ENCODE results near the gene ADAMTS17. TPM values are rescaled to one million over a fixed set of nuclear protein-coding genes. Genes with fewer than 3 reads are reported as not detected.

Gene ADAMTS17
- total RNA-seq, 4 donors from 2014 or later = 7.2 to 15.1 (median 8.9) TPM

DNA sequence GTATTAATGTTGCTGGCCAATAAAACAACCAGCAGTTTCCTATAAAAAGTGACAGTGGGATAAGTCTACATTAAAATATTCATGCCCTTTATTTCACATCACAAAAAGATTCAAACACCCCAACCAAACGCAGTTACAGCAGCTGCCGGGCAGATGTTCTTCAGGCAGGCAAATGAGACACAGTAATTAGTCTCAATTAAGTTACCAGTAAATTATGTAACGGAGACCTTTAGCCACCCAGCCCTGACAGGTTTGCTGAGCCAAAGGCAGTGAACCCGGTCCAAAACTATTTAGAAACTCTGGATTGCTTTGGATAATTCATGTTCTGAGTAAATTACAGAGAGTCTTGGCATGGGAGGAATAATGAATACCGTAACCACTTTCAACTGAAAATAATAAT, 319.4 kb downstream of the ADAMTS17 start:
- no peaks in the 10 kb centered on the region for H3K4me1 ChIP-seq
- H3K9me3 ChIP-seq = no peaks in the 10 kb centered on the region
- no peaks in the 10 kb centered on the region for H3K36me3 ChIP-seq
- H3K27ac ChIP-seq = no peak overlapping the region
- H3K27me3 ChIP-seq = no peaks in the 10 kb centered on the region
- H3K4me3 ChIP-seq = no peak overlapping the region
- no peak for DNase-seq
- TF ChIP-seq, protein P1, sequence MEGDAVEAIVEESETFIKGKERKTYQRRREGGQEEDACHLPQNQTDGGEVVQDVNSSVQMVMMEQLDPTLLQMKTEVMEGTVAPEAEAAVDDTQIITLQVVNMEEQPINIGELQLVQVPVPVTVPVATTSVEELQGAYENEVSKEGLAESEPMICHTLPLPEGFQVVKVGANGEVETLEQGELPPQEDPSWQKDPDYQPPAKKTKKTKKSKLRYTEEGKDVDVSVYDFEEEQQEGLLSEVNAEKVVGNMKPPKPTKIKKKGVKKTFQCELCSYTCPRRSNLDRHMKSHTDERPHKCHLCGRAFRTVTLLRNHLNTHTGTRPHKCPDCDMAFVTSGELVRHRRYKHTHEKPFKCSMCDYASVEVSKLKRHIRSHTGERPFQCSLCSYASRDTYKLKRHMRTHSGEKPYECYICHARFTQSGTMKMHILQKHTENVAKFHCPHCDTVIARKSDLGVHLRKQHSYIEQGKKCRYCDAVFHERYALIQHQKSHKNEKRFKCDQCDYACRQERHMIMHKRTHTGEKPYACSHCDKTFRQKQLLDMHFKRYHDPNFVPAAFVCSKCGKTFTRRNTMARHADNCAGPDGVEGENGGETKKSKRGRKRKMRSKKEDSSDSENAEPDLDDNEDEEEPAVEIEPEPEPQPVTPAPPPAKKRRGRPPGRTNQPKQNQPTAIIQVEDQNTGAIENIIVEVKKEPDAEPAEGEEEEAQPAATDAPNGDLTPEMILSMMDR (IDR thresholded peaks at IDR 0.05) = no peak
- TF ChIP-seq POLR2A (IDR thresholded peaks at IDR 0.05) = no peak

DNA sequence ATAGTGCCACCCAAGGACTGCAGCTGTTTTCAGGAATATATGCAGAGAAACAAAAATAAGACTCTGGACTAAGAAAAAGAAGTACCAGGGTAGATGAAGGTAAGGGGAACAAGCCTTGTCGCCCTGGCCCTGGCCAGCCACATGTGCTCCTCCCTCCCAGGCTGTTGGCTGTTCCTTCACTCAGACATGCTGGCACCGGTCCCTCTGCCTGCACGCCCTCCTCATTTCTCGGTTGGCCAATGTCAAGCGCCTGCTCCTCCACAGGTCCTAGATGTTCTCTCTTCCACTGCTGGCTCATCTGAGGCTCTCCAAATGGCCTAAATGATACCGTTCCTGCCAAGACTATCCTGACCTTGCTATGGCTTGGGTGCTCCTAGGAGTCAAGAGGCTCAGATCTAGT, 320.1 kb downstream of the ADAMTS17 start:
- Histone ChIP-seq H3K27ac (no peak overlapping the region), H3K4me1 (no peaks in the 10 kb centered on the region), H3K27me3 (no peaks in the 10 kb centered on the region), H3K9me3 (no peaks in the 10 kb centered on the region), H3K36me3 (no peaks in the 10 kb centered on the region), H3K4me3 (no peak overlapping the region)
- DNase-seq = no peak
- TF ChIP-seq POLR2A (IDR thresholded peaks at IDR 0.05) = no peak
- TF ChIP-seq, protein P1 (IDR thresholded peaks at IDR 0.05) = no peak

DNA sequence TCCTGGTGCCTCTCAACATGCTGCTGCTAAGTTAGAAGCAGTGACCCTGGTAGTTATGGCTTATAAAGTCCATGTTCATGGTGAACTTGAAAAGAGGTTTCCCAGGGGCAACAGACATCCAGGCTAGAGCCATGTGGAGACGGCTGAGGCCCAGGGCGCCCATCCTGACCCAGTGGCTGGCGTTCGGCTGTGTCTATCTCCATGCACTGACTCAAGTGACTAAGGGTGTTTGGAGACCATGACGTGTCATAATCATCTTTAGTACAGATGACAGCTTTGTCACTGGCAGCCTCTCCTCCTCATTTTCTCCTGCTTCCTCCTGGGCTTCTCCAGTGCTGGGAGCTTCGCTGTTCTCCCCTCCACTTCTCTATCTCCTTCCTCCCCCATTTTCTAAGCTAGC, 321.2 kb downstream of the ADAMTS17 start:
- Histone ChIP-seq H3K4me3 (no peak overlapping the region), H3K36me3 (no peaks in the 10 kb centered on the region), H3K27ac (no peak overlapping the region), H3K9me3 (no peaks in the 10 kb centered on the region), H3K4me1 (no peaks in the 10 kb centered on the region), H3K27me3 (no peaks in the 10 kb centered on the region)
- DNase-seq = no peak
- no peak for TF ChIP-seq POLR2A (IDR thresholded peaks at IDR 0.05)
- TF ChIP-seq, protein P1 (IDR thresholded peaks at IDR 0.05) = no peak

DNA sequence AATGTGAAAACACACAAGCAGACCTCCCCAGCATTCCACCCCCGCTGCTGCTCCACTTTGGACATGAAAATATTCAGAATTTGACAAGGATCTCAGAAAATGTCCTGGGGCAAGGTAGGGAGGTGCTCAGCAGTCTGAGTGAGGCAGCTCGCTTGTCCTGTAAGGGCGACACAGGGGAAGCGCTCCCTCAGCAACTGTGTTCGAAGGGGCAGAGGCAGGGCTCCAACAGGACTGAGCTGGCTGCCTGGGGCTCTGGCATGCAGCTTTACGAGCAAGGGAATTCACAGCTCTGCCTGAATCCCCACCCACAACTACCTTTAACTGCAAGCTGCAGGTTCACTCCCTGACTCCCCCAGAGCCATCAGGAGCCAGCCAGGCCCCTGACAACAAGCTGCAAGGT, 321.6 kb downstream of the ADAMTS17 start:
- Histone ChIP-seq H3K9me3 (no peaks in the 10 kb centered on the region), H3K36me3 (no peaks in the 10 kb centered on the region), H3K27ac (no peak overlapping the region)

DNA sequence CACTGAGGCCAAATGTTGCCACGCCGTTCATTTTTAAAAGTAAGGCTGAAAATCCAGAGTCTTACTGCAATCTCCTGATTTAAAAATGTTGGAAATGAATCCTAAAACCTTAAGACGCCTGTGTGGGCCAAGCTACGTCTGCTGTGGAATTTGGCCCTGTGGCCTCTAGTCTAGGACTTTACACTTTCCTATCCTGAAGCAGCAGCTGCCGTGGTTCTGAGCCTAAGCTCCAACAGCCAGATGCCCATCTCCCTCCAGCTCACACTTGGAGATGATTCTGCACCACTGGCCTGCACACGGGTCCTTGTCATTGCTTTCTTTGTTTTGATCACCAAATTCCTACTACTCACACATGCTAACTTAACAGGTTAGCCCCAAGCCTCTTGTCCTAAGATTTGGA, 322.2 kb downstream of the ADAMTS17 start:
- H3K27ac ChIP-seq = no peak overlapping the region
- no peaks in the 10 kb centered on the region for H3K27me3 ChIP-seq
- no peaks in the 10 kb centered on the region for H3K36me3 ChIP-seq
- H3K4me3 ChIP-seq = no peak overlapping the region
- H3K9me3 ChIP-seq = no peaks in the 10 kb centered on the region
- no peak for DNase-seq
- no peak for TF ChIP-seq POLR2A (IDR thresholded peaks at IDR 0.05)
- TF ChIP-seq, protein P1 (IDR thresholded peaks at IDR 0.05) = no peak
- no peaks in the 10 kb centered on the region for H3K4me1 ChIP-seq

More for the DNA sequence above, 321.6 kb downstream of the ADAMTS17 start:
- Histone ChIP-seq H3K4me3 (no peak overlapping the region), H3K4me1 (no peaks in the 10 kb centered on the region), H3K27me3 (no peaks in the 10 kb centered on the region)
- TF ChIP-seq POLR2A (IDR thresholded peaks at IDR 0.05) = no peak
- TF ChIP-seq, protein P1 (IDR thresholded peaks at IDR 0.05) = no peak
- no peak for DNase-seq

DNA sequence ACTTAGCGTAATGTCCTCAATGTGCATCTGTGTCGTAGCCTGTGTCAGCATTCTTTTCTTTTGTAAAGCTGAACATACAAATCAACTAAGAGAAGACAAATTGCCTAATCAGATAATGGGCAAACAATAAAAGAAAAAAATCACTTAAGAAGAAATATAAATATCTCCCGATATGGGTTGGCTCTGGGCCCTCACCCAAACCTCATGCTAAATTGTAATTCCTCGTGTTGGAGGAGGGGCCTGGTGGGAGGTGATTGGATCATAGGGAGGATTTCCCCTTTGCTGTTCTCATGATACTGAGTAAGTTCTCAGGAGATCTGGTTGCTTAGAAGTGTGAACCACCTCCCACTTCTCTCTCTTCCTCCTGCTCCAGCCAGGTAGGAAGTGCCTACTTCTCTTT, 323.6 kb downstream of the ADAMTS17 start:
- Histone ChIP-seq H3K4me3 (no peak overlapping the region), H3K27me3 (no peaks in the 10 kb centered on the region), H3K27ac (no peak overlapping the region), H3K9me3 (no peaks in the 10 kb centered on the region), H3K36me3 (no peaks in the 10 kb centered on the region), H3K4me1 (no peaks in the 10 kb centered on the region)
- no peak for DNase-seq
- TF ChIP-seq POLR2A (IDR thresholded peaks at IDR 0.05) = no peak
- TF ChIP-seq, protein P1 (IDR thresholded peaks at IDR 0.05) = no peak
